Uterus (tissue), 4 donors: ENCODE data around the gene SAV1. TPM values are rescaled to one million over a fixed set of nuclear protein-coding genes. Genes with fewer than 3 reads are reported as not detected.
"Not testable (repeated sequence)": the region's sequence is repeated elsewhere in the genome, so short reads cannot be mapped to it uniquely, and the experiment has no call there.

Experiments used
- DNase-seq, 2 donors: peaks; one replicate each; pipeline ENCODE4 v3.0.0-alpha.2; 2019 to 2020
- H3K27ac ChIP-seq, 2 donors: fragments of 200-600 bp; sonication (generic); 1 replicate in 1 of 2; 2 replicates in 1 of 2; pipeline ENCODE4 v1.5.1; 2016 to 2018
- H3K27me3 ChIP-seq, 2 donors: fragments of 200-600 bp; sonication (generic); one replicate each; pipeline ENCODE4 v1.5.1; 2018 to 2019; ENCODE audit warnings: control low read depth in 1 of 2
- H3K36me3 ChIP-seq, 2 donors: fragments of 200-600 bp; sonication (generic); one replicate each; pipeline ENCODE4 v1.5.1; 2019; ENCODE audit warnings: control low read depth in 1 of 2
- H3K4me1 ChIP-seq, 2 donors: fragments of 200-600 bp; sonication (generic); one replicate each; pipeline ENCODE4 v1.5.1; 2018 to 2019; ENCODE audit warnings: control low read depth in 1 of 2
- H3K4me3 ChIP-seq, 2 donors: fragments of 200-600 bp; sonication (generic); 1 replicate in 1 of 2; 2 replicates in 1 of 2; pipeline ENCODE4 v1.5.1; 2018 to 2019; ENCODE audit warnings: mild to moderate bottlenecking in 1 of 2
- H3K9me3 ChIP-seq, 2 donors: fragments of 200-600 bp; sonication (generic); one replicate each; pipeline ENCODE4 v1.5.1; 2019; ENCODE audit warnings: control low read depth in 1 of 2
- CTCF ChIP-seq, 4 experiments: fragments of 200-600 bp in 2 of 4; fragments of 450-650 bp in 2 of 4; sonication (generic) in 2 of 4; IDR thresholded peaks; one replicate each; pipeline ENCODE4 v1.5.1; 2016 to 2019; ENCODE audit warnings: antibody characterized with exemption in 4 of 4, mild to moderate bottlenecking in 2 of 4, moderate library complexity in 1 of 4
- POLR2A ChIP-seq, 2 donors: fragments of 450-650 bp; IDR thresholded peaks; one replicate each; pipeline ENCODE4 v1.6.1; 2016; ENCODE audit warnings: antibody characterized with exemption in 2 of 2, mild to moderate bottlenecking in 1 of 2, moderate library complexity in 1 of 2
- intact Hi-C: fragments of 100-400 bp; cut with DNase I; formaldehyde crosslinking; loops from one replicate; pipeline ENCODE4 v1.15.1; 2023; ENCODE audit warnings: low total_unique reads
- total RNA-seq, 4 donors: library from RNA; depleted of rRNA in 3 of 4; stranded (reverse); fragments of >200 nt in 3 of 4; gene quantifications; one replicate each; pipeline versions ENCODE4 v1.1.0 to v1.2.4, GENCODE V29; 2014 to 2023
- donor health status: DM: yes; HTN: yes; CAD: no.

The SAV1 gene
- total RNA-seq, 4 donors from 2014 or later = 18.2 to 42.9 (median 35.8) TPM

GRCh38 chr14:50647753-50648152, 20.4 kb downstream of the SAV1 start:
- H3K27ac ChIP-seq = no peak overlapping the region
- DNase-seq = no peak
- no peaks in the 10 kb centered on the region for H3K9me3 ChIP-seq
- TF ChIP-seq POLR2A (IDR thresholded peaks at IDR 0.05) (no peak), CTCF (IDR thresholded peaks at IDR 0.05) (no peak)
- no peaks in the 10 kb centered on the region for H3K4me1 ChIP-seq
- no peaks in the 10 kb centered on the region for H3K36me3 ChIP-seq
- no peak overlapping the region for H3K4me3 ChIP-seq
- intact Hi-C loops = no loop called here
- H3K27me3 ChIP-seq = no peaks in the 10 kb centered on the region

DNA sequence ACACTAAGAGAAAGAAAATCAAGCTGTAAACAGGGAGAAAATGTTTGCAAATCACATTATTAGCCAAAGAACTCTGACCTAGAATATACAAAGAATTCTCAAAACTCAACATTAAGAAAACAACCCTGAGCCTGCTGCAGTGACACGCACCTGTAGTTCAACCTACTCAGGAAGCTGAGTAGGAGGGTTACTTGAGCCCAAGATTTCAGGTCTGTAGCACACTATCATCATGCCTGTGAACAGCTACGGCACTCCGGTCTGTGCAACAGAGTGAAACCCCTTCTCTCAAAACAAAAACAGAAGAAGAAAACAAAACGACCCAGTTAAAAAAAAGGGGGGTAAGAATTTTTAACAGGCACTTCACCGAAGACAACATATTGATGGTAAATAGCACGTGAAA, 20.8 kb downstream of the SAV1 start:
- intact Hi-C loops = no loop called here
- Histone ChIP-seq H3K4me1 (no peaks in the 10 kb centered on the region), H3K4me3 (no peak overlapping the region), H3K9me3 (no peaks in the 10 kb centered on the region), H3K36me3 (no peaks in the 10 kb centered on the region), H3K27me3 (no peaks in the 10 kb centered on the region), H3K27ac (no peak overlapping the region)
- no peak for DNase-seq
- TF ChIP-seq POLR2A (IDR thresholded peaks at IDR 0.05) = no peak
- TF ChIP-seq CTCF (IDR thresholded peaks at IDR 0.05) = no peak

DNA sequence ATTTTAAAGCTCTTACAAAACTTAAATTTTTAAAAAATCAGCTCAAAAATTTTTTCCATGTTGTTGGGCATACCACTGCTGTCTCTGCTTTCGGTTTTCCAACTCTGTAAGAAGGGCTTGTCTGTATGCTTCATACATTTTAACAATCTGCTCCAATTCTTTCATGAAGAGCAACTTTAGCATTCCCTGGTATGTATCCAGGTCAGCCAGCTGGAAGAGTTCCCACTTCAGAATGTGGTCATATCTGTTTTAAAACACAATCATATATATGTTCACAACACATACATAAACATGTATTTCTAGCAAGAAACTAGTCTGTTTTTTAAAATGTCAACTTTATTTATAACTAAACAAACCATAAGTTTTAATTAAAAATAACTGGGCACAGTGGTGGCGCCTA, 33.0 kb downstream of the SAV1 start:
- Histone ChIP-seq H3K4me1 (no peaks in the 10 kb centered on the region), H3K4me3 (no peak overlapping the region), H3K36me3 (no peaks in the 10 kb centered on the region), H3K9me3 (no peaks in the 10 kb centered on the region), H3K27ac (no peak overlapping the region), H3K27me3 (no peaks in the 10 kb centered on the region)
- TF ChIP-seq CTCF (IDR thresholded peaks at IDR 0.05) (no peak), POLR2A (IDR thresholded peaks at IDR 0.05) (no peak)
- no peak for DNase-seq
- intact Hi-C loops = no loop called here

DNA sequence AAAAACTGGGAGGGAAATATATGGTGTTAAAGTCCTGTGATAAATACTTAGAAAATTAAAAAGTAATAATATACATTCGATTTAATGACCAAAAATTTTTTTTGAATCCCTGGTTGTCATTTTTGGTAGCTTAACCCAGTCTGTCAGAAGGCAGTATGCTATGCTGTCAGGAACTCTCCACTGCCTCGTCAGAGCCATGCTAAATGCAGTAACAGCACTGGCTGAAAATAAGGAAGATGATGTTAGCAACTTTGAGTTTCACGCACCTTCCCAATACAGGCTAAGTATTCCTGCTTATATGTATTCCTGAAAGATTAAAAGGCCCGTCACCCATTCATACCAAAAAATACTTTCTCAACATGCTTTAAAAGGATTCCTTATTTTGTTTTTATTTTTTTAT, 34.2 kb downstream of the SAV1 start:
- no peak overlapping the region for H3K4me3 ChIP-seq
- intact Hi-C loops = no loop called here

DNA sequence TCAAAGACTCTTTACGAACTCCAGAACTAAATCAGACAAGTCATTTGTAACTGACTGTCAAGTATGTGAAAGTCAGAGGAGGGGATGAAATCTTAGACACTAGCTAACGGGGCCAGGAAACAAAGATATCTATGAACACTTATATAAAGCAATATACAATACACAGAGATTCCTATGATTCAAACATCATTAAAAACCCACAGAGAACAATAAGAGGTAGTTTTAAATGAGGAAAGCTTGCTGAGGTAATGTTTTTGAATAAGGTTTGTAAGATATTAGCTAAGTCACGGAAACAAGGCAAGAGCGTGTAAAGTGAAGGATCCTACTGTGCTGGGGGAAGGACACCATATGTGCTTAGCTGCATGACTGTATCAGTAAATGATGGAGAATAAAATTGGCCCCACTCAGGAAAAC, 36.7 kb downstream of the SAV1 start:
- intact Hi-C loops = no loop called here
- H3K9me3 ChIP-seq = no peaks in the 10 kb centered on the region
- no peak overlapping the region for H3K27ac ChIP-seq
- TF ChIP-seq POLR2A (IDR thresholded peaks at IDR 0.05) (no peak), CTCF (IDR thresholded peaks at IDR 0.05) (no peak)
- no peaks in the 10 kb centered on the region for H3K27me3 ChIP-seq
- H3K4me1 ChIP-seq = no peaks in the 10 kb centered on the region
- H3K4me3 ChIP-seq = no peak overlapping the region
- no peaks in the 10 kb centered on the region for H3K36me3 ChIP-seq
- no peak for DNase-seq

More for the DNA sequence above, 34.2 kb downstream of the SAV1 start:
- Histone ChIP-seq H3K9me3 (no peaks in the 10 kb centered on the region), H3K4me1 (no peaks in the 10 kb centered on the region), H3K27me3 (no peaks in the 10 kb centered on the region), H3K27ac (no peak overlapping the region), H3K36me3 (no peaks in the 10 kb centered on the region)
- TF ChIP-seq CTCF (IDR thresholded peaks at IDR 0.05) = no peak
- TF ChIP-seq POLR2A (IDR thresholded peaks at IDR 0.05) = no peak
- DNase-seq = no peak

DNA sequence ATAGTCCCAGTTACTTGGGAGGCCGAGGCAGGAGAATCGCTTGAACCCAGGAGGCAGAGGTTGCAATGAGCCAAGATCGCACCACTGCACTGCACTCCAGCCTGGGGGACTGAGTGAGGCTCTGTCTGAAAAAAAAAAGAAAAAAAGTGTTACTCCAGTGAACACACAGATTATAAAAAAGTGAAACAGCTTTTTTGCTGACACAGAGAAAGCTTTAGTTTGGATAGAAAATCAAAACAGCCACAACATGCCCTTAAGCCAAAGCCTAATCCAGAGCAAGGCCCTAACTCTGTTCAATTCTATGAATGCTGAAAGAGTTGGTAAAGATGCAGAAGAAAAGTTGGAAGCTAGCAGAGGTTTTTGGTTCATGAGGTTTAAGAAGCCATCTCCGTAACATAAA, 43.2 kb downstream of the SAV1 start:
- H3K4me1 ChIP-seq, H3K4me3 ChIP-seq, H3K27me3 ChIP-seq, DNase-seq, intact Hi-C loops, H3K27ac ChIP-seq, H3K36me3 ChIP-seq, H3K9me3 ChIP-seq: not testable (repeated sequence)
